Neuron (in vitro differentiated cells): ENCODE measurements around the gene PPP1R13B.
"Not testable (repeated sequence)": the region's sequence is repeated elsewhere in the genome, so short reads cannot be mapped to it uniquely, and the experiment has no call there.

Source experiments
- H2AFZ ChIP-seq: one replicate; pipeline ENCODE4 v1.6.1; 2013; ENCODE audit warnings: low read depth, mild to moderate bottlenecking, inconsistent platforms, low read length, moderate library complexity
- H3K27me3 ChIP-seq: one replicate; pipeline ENCODE4 v1.6.1; 2013; ENCODE audit warnings: low read length; ENCODE audit not compliant: insufficient read depth
- H3K36me3 ChIP-seq: one replicate; pipeline ENCODE4 v1.6.1; 2013; ENCODE audit warnings: low read length; ENCODE audit not compliant: insufficient read depth
- H3K4me1 ChIP-seq: one replicate; pipeline ENCODE4 v1.6.1; 2013; ENCODE audit warnings: low read length; ENCODE audit not compliant: insufficient read depth
- H3K4me3 ChIP-seq: 2 replicates; pipeline ENCODE4 v1.5.1; 2013; ENCODE audit warnings: mild to moderate bottlenecking, low read length, moderate library complexity
- H3K9me3 ChIP-seq: one replicate; pipeline ENCODE4 v1.6.1; 2013; ENCODE audit warnings: low read length

The PPP1R13B gene, protein sequence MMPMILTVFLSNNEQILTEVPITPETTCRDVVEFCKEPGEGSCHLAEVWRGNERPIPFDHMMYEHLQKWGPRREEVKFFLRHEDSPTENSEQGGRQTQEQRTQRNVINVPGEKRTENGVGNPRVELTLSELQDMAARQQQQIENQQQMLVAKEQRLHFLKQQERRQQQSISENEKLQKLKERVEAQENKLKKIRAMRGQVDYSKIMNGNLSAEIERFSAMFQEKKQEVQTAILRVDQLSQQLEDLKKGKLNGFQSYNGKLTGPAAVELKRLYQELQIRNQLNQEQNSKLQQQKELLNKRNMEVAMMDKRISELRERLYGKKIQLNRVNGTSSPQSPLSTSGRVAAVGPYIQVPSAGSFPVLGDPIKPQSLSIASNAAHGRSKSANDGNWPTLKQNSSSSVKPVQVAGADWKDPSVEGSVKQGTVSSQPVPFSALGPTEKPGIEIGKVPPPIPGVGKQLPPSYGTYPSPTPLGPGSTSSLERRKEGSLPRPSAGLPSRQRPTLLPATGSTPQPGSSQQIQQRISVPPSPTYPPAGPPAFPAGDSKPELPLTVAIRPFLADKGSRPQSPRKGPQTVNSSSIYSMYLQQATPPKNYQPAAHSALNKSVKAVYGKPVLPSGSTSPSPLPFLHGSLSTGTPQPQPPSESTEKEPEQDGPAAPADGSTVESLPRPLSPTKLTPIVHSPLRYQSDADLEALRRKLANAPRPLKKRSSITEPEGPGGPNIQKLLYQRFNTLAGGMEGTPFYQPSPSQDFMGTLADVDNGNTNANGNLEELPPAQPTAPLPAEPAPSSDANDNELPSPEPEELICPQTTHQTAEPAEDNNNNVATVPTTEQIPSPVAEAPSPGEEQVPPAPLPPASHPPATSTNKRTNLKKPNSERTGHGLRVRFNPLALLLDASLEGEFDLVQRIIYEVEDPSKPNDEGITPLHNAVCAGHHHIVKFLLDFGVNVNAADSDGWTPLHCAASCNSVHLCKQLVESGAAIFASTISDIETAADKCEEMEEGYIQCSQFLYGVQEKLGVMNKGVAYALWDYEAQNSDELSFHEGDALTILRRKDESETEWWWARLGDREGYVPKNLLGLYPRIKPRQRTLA

DNA sequence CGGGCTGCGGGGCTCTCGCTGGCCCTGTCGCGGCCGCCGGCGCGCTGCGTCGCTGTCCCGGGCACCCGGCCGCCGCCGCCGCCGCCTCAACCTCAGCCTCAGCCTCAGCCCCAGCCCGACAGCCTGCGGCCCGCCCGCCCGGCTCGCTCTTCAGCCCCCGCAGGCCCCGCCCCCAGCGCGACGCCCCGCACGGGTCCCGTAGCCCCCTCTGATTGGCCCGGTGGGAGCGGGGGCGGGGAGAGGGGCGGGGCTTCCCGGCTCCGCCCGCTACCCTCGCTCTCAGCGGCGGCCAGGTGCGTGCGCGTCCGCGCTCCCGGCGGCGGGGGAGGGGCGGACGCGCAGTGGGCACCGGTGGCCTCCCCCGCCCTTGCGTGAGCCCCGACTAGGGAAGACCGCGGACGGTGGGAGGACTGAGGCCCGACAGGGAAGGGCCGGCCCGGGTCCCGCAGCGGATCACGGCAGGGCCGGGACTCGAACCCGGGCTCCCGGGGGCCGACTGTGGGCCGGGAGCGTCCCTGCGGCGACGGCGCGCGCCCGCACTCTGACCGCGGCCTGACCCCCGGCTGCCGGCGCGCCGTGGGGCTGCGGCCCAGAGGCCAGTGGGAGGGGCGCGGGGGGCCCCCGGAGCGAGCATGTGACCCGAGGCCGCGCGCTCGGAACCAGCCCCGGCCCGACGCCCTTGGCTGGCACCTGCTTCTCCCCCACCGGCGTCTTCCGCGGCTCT, at the start of gene PPP1R13B:
PPP1R13B (minus strand) TSS at position 125 of the 724 bp plus-strand sequence. CDS start 268 bp downstream, outside the sequence.
- Histone ChIP-seq H3K4me1 (peaks cover 16% of the 10 kb centered on the region), H3K36me3 (no peaks in the 10 kb centered on the region), H3K9me3 (no peaks in the 10 kb centered on the region), H3K27me3 (peaks cover 33% of the 10 kb centered on the region), H2AFZ (peak within 1 kb of the TSS; percentile 92), H3K4me3 (peak within 1 kb of the TSS; percentile 63)

DNA sequence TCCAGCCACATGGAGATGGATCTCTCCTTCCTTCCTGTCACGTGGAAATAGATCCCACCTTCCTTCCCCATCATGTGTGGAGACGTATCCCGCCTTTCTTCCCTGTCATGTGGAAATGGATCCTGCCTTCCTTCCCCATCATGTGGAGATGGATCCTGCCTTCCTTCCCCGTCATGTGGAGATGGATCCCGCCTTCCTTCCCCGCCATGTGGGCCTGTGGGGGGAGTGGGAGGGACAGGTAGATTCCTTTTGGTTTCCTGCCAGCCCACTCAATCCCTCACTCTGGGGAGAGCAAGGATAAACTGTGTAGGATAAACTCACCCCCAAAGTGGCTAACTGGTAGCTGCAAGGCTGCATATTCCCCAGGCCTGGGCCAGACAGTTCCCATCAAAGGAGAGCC, 49.2 kb upstream of the PPP1R13B start:
- H3K4me1 ChIP-seq: no peaks in the 10 kb centered on the region
- peaks cover 3% of the 10 kb centered on the region for H3K27me3 ChIP-seq
- H2AFZ ChIP-seq: no peak overlapping the region
- no peak overlapping the region for H3K4me3 ChIP-seq
- H3K9me3 ChIP-seq: peaks cover 7% of the 10 kb centered on the region
- H3K36me3 ChIP-seq: no peaks in the 10 kb centered on the region

DNA sequence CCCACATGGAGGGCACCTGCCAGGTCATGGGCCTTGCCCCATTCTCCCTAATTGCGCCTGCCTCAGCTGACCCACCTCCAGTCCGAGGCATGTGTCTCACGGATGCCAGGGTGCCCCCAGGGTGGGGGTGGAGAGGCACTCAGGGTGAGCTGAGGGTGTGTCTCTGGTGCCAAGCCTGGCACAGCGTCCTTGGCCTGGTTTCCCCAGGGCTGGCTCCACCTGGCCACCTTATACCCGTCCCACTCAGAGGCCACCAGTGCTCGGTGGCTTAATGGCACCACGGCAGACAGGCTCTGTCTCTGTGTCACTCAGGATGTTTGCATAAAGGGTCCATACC, 47.3 kb upstream of the PPP1R13B start:
- H3K4me3 ChIP-seq: no peak overlapping the region
- no peaks in the 10 kb centered on the region for H3K36me3 ChIP-seq
- peaks cover 7% of the 10 kb centered on the region for H3K9me3 ChIP-seq
- H3K4me1 ChIP-seq: no peaks in the 10 kb centered on the region
- no peak overlapping the region for H2AFZ ChIP-seq
- H3K27me3 ChIP-seq: peaks cover 3% of the 10 kb centered on the region

DNA sequence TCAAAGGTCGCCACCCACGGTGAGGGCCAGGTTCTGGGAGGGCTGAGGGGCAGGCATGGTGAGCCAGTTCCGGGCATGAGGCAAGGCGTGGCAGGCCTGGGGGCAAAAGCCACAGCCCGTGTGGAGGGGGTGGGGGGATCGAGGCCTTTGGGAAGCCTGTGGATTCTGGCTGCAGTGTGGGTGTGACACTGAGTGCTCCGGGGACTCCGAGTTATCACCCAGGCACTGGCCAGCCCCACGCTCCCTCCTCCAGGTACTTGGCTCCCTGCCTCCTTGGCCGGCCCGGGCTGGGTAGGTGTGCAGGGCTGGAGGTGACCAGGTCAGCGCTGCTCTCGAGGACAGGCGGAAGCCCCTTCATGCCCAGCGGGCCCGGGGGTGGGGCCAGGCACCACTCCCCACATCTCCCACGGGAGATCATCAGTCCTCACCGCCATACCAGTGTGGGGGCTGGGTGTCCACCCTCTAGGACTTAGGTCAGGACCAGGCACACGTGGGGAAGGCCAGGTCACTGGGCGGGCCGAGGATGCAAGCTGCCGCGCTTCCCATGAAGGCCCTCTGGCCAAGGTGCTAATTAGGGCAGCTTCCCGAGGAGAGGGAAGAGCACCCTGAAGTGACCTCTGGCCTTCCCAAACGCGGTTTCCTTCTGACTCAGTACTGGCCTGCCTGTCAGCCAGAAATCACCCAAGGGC, 46.8 kb upstream of the PPP1R13B start:
- Histone ChIP-seq H3K4me3 (no peak overlapping the region), H3K36me3 (no peaks in the 10 kb centered on the region), H3K9me3 (peaks cover 7% of the 10 kb centered on the region), H3K27me3 (peaks cover 3% of the 10 kb centered on the region), H2AFZ (no peak overlapping the region), H3K4me1 (no peaks in the 10 kb centered on the region)

DNA sequence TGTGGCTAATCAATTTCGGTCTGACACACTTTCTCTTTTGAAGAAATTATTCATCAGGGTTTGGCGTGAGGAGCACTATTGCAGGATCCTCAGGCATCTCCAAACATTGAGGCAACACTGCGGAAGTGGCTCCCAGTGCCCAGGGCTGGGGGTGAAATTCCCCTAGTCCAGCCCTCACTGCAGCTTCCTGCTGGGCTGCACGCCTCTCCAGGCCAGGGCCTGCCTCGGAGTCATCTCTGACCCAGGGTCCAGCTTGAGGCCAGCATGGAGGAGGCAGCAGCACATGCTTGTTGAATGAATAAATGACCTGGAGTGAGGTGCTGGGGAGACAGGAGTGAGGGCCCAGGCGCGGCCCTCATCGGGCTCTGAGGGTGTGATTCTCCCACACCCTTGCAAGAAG, 44.9 kb upstream of the PPP1R13B start:
- H3K4me1 ChIP-seq: no peaks in the 10 kb centered on the region
- H2AFZ ChIP-seq: no peak overlapping the region
- no peaks in the 10 kb centered on the region for H3K9me3 ChIP-seq
- H3K36me3 ChIP-seq: no peaks in the 10 kb centered on the region
- no peaks in the 10 kb centered on the region for H3K27me3 ChIP-seq
- H3K4me3 ChIP-seq: no peak overlapping the region

DNA sequence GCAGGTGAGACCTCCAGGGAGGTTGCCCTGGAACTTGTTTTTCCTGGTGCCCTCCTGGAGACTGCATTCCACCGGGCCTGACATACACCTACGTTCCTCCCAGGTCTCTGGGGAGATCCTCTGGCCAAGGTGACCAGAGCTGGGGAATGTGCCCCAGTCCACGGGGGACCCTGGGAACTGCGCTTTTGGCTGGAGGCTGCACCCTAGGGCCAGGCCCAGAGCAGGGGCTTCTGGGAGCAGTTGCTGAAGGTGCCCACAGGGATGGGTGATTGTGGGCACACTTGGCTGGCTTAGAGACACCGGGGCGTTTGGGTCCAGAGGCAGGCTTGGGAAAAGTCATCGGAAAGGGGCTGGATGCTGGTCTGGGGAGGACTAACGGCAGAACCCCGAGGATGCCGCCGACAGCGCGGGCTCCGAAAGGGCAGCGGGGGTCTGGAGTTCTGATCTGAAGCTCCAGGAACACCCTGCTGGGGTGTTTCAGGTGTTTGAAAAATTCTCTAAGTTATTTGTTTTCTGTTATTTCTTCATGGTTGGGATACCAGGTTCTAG, 44.4 kb upstream of the PPP1R13B start:
- Histone ChIP-seq H3K4me3 (no peak overlapping the region), H3K36me3 (no peaks in the 10 kb centered on the region), H2AFZ (no peak overlapping the region), H3K4me1 (no peaks in the 10 kb centered on the region), H3K9me3 (no peaks in the 10 kb centered on the region), H3K27me3 (no peaks in the 10 kb centered on the region)

DNA sequence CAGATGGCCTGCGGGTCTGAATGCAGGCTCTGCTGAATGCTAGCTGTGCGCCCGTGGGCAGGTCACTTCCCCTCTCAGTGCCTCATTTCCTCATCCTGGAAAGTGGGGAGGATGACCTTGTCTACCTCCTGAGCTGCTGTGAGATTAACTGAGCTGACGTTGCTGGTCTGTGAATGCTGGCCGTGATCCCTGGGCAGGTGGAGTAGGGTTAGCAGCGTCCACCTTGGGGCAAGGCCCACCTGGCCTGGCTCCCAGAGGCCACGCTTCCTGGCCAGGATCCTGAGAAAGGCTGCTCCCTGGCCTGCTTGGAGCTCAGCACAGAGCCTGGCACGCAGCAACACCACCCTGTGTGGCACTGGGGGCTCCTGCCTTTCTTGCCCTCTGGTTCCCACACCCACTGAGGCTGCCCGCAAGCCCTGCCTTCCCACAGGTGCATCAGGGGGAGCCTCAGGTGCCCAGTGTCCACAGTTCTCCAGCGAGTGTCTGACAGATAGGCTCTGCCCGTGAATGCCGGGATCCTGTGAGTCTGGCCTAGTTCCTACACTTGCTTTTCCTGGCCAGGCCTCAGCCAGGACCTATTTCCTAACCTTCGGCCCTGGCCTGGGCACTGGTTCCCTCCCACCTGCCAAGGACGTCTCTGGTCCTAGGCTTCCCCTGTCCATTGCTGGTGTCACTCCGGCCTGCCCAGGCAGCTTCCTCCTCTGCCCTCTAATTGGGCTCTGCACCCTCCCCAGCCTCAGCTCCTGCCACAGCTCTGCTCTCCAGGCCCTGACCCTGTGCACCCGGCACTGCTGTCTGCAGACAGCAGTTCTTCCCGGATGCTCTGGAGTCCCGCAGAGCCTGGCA, 43.7 kb upstream of the PPP1R13B start:
- Histone ChIP-seq H2AFZ (no peak overlapping the region), H3K9me3 (no peaks in the 10 kb centered on the region), H3K4me3 (no peak overlapping the region), H3K27me3 (peaks cover 6% of the 10 kb centered on the region), H3K4me1 (no peaks in the 10 kb centered on the region), H3K36me3 (no peaks in the 10 kb centered on the region)

DNA sequence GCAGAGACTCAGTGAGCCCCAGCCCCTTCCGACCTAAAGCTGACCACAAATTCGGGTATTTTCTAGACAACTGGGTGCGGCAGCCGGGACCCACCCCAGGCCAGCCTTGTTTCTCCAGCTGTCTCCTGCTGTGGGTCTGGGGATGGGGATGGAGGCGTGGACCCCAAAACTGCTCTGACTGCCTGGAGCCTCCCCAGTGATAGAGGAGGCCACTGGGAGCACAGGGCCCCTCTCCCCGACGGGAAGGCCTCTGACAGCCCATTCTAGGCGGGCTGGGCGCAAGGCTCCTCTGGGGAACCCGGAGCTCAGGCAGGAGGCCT, 42.6 kb upstream of the PPP1R13B start:
- H3K36me3 ChIP-seq: no peaks in the 10 kb centered on the region
- peaks cover 7% of the 10 kb centered on the region for H3K27me3 ChIP-seq

DNA sequence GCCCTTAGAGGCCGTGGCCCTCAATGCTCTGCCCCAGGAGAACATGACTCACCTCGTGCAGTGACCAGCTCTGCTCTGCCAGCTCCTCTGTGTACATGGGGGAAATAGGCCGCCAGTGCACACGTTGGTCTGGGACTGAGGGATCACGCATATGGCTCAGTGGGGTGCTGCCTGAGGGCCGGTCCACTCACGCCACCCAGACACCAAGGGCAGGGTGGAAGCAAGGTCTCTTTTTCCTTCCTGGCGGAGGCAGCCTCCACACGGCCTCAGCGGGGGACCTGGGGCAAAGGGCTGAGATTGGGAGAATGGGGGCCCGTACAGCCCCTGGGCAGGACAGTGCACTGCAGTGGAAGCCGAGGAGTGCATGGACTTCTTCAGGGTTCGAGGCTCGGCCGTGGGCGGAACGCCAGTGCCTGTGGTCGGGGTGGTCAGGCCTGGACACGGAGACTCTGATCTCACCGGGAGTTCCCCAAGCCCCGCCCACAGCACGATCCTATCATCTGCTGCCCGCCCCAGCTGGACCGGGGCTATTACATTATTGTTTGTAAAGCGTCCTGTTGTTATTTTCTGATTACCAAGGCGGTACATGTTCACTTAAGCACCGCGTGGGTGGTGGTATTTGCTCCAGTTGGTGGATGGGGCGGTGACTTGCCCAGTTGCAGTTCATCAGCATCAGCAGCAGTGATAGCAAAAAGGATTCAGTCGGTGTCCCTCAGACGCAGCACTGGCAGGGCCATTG, 42.1 kb upstream of the PPP1R13B start:
- H3K4me1 ChIP-seq: no peaks in the 10 kb centered on the region
- H2AFZ ChIP-seq: no peak overlapping the region
- H3K4me3 ChIP-seq: no peak overlapping the region

More for the DNA sequence above, 42.6 kb upstream of the PPP1R13B start:
- no peaks in the 10 kb centered on the region for H3K4me1 ChIP-seq
- no peaks in the 10 kb centered on the region for H3K9me3 ChIP-seq
- H2AFZ ChIP-seq: no peak overlapping the region
- no peak overlapping the region for H3K4me3 ChIP-seq

DNA sequence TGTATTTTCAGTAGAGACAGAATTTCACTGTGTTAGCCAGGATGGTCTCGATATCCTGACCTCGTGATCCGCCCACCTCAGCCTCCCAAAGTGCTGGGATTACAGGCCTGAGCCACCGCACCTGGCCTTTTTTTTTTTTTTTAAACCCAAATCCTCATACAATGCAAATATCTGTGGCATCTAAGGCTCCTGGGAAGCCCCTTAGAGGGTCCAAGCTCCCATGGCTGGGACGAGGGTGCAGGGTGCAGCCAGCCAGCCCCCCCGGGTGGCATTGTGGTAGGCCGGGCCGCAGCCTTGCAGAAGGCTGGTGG, 41.6 kb upstream of the PPP1R13B start:
- H3K4me3 ChIP-seq, H3K27me3 ChIP-seq, H2AFZ ChIP-seq, H3K4me1 ChIP-seq, H3K36me3 ChIP-seq, H3K9me3 ChIP-seq: not testable (repeated sequence)

More for the DNA sequence above, 42.1 kb upstream of the PPP1R13B start:
- Histone ChIP-seq H3K27me3 (peaks cover 7% of the 10 kb centered on the region), H3K9me3 (no peaks in the 10 kb centered on the region), H3K36me3 (no peaks in the 10 kb centered on the region)

DNA sequence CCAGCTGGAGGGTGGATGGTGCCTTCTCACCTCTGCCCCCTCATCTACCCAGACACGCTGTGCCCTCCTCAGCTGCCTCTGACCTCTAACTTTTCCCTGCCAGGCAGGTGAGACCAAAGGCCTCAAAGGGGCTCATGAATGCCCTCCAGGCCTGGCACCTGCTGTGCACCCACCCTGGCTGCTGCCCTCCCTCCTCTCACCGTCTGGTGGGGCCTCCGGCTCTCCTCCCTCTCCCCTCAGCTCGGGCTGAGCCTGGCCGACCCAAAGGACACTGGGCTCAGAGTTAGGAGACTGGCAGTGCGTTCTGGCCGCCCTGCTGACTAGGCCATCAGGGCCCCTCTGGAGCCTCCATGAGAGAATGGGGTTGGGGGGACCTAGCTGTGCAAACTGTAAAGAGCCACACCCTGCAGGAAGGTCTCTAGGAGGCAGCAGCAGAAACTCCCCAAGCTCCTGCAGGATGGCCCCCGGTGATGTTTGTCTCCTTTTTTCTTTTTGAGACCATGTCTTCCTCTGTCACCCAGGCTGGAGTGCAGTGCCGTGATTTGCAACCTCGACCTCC, 40.3 kb upstream of the PPP1R13B start:
- H2AFZ ChIP-seq: no peak overlapping the region
- H3K9me3 ChIP-seq: no peaks in the 10 kb centered on the region
- no peak overlapping the region for H3K4me3 ChIP-seq
- H3K27me3 ChIP-seq: peaks cover 14% of the 10 kb centered on the region
- H3K36me3 ChIP-seq: no peaks in the 10 kb centered on the region
- no peaks in the 10 kb centered on the region for H3K4me1 ChIP-seq
